ENCODE measurements around the gene LDLRAD3. TPM values are rescaled to one million over a fixed set of nuclear protein-coding genes. Genes with fewer than 3 reads are reported as not detected.

The LDLRAD3 gene
- total and polyA plus RNA-seq, 3 experiments from 2014 or later: 0.09 to 0.44 TPM; not detected in 1

GRCh38 chr11:36155770-36156160 lies 211.9 kb downstream of the LDLRAD3 start:
- Mint-ChIP-seq H3K9me3 (peaks cover 0 to 4% (median 0%) of the 10 kb centered on the region in 5 donors), H3K36me3 (no peaks in the 10 kb centered on the region), H3K27me3 (peaks cover 8 to 19% of the 10 kb centered on the region in 2 donors), H3K4me1 (no peaks in the 10 kb centered on the region), H3K27ac (no peak overlapping the region), H3K4me3 (no peak overlapping the region)
- DNase-seq: no peak
- no peaks in the 10 kb centered on the region for H3K9me3 ChIP-seq (ENCODE audit: low read length)
- H3K36me3 ChIP-seq (ENCODE audit: insufficient read depth, low read length): no peaks in the 10 kb centered on the region
- H3K4me1 ChIP-seq (ENCODE audit: insufficient read depth, low read length): no peaks in the 10 kb centered on the region
- CTCF ChIA-PET: no interaction called here
- H3K27ac ChIP-seq (ENCODE audit: low read depth, low read length): no peak overlapping the region
- H3K4me3 ChIP-seq (ENCODE audit: low read length): no peak overlapping the region
- peaks cover 3% of the 10 kb centered on the region for H3K27me3 ChIP-seq (ENCODE audit: insufficient read depth, low read length, poor library complexity, severe bottlenecking)
- POLR2A ChIA-PET: no interaction called here

GRCh38 chr11:36156161-36156816 lies 212.4 kb downstream of the LDLRAD3 start:
- CTCF ChIA-PET: no interaction called here
- H3K27ac ChIP-seq (ENCODE audit: low read depth, low read length): no peak overlapping the region
- no peaks in the 10 kb centered on the region for H3K4me1 Mint-ChIP-seq
- H3K4me3 ChIP-seq (ENCODE audit: low read length): no peak overlapping the region
- H3K9me3 Mint-ChIP-seq: peaks cover 0 to 4% (median 0%) of the 10 kb centered on the region in 5 donors
- H3K4me3 Mint-ChIP-seq: no peak overlapping the region
- peaks cover 3% of the 10 kb centered on the region for H3K27me3 ChIP-seq (ENCODE audit: insufficient read depth, low read length, poor library complexity, severe bottlenecking)
- no peaks in the 10 kb centered on the region for H3K9me3 ChIP-seq (ENCODE audit: low read length)
- H3K36me3 ChIP-seq (ENCODE audit: insufficient read depth, low read length): no peaks in the 10 kb centered on the region
- no peak for DNase-seq
- no peak overlapping the region for H3K27ac Mint-ChIP-seq
- no peaks in the 10 kb centered on the region for H3K4me1 ChIP-seq (ENCODE audit: insufficient read depth, low read length)
- peaks cover 8 to 17% of the 10 kb centered on the region in 2 donors for H3K27me3 Mint-ChIP-seq
- no peaks in the 10 kb centered on the region for H3K36me3 Mint-ChIP-seq
- POLR2A ChIA-PET: no interaction called here

GRCh38 chr11:36156817-36157519 lies 213.1 kb downstream of the LDLRAD3 start:
- Histone ChIP-seq H3K4me3 (ENCODE audit: low read length) (no peak overlapping the region), H3K27me3 (ENCODE audit: insufficient read depth, low read length, poor library complexity, severe bottlenecking) (peaks cover 3% of the 10 kb centered on the region), H3K9me3 (ENCODE audit: low read length) (no peaks in the 10 kb centered on the region), H3K27ac (ENCODE audit: low read depth, low read length) (no peak overlapping the region), H3K36me3 (ENCODE audit: insufficient read depth, low read length) (no peaks in the 10 kb centered on the region), H3K4me1 (ENCODE audit: insufficient read depth, low read length) (no peaks in the 10 kb centered on the region)
- Mint-ChIP-seq H3K4me1 (no peaks in the 10 kb centered on the region), H3K36me3 (no peaks in the 10 kb centered on the region), H3K9me3 (peaks cover 0 to 4% (median 0%) of the 10 kb centered on the region in 5 donors), H3K27ac (no peak overlapping the region), H3K4me3 (no peak overlapping the region), H3K27me3 (peaks cover 8 to 17% of the 10 kb centered on the region in 2 donors)
- ChIA-PET CTCF (no interaction called here), POLR2A (no interaction called here)
- DNase-seq: no peak

- Mint-ChIP-seq H3K36me3 (no peaks in the 10 kb centered on the region), H3K4me1 (no peaks in the 10 kb centered on the region), H3K27ac (no peak overlapping the region), H3K27me3 (peaks cover 8 to 12% of the 10 kb centered on the region in 2 donors), H3K9me3 (peaks cover 0 to 4% (median 0%) of the 10 kb centered on the region in 5 donors), H3K4me3 (no peak overlapping the region)
- no peak overlapping the region for H3K4me3 ChIP-seq (ENCODE audit: low read length)
- H3K4me1 ChIP-seq (ENCODE audit: insufficient read depth, low read length): no peaks in the 10 kb centered on the region
- ChIA-PET CTCF (no interaction called here), POLR2A (no interaction called here)
- H3K27me3 ChIP-seq (ENCODE audit: insufficient read depth, low read length, poor library complexity, severe bottlenecking): no peaks in the 10 kb centered on the region
- H3K9me3 ChIP-seq (ENCODE audit: low read length): no peaks in the 10 kb centered on the region
- H3K27ac ChIP-seq (ENCODE audit: low read depth, low read length): no peak overlapping the region
- no peaks in the 10 kb centered on the region for H3K36me3 ChIP-seq (ENCODE audit: insufficient read depth, low read length)
- DNase-seq: no peak
These were observed 216.2 kb downstream of the LDLRAD3 start for GRCh38 chr11:36160091-36160490.

GRCh38 chr11:36161572-36161971 lies 217.7 kb downstream of the LDLRAD3 start:
- no peak overlapping the region for H3K27ac Mint-ChIP-seq
- no peak overlapping the region for H3K27ac ChIP-seq (ENCODE audit: low read depth, low read length)
- no peak for DNase-seq
- no peak overlapping the region for H3K4me3 ChIP-seq (ENCODE audit: low read length)
- peaks cover 6 to 12% of the 10 kb centered on the region in 2 donors for H3K27me3 Mint-ChIP-seq
- POLR2A ChIA-PET: no interaction called here
- no peaks in the 10 kb centered on the region for H3K4me1 ChIP-seq (ENCODE audit: insufficient read depth, low read length)
- H3K9me3 ChIP-seq (ENCODE audit: low read length): no peaks in the 10 kb centered on the region
- no peak overlapping the region for H3K4me3 Mint-ChIP-seq
- H3K36me3 ChIP-seq (ENCODE audit: insufficient read depth, low read length): no peaks in the 10 kb centered on the region
- CTCF ChIA-PET: no interaction called here
- H3K9me3 Mint-ChIP-seq: peaks cover 0 to 4% (median 0%) of the 10 kb centered on the region in 5 donors
- H3K36me3 Mint-ChIP-seq: no peaks in the 10 kb centered on the region
- H3K4me1 Mint-ChIP-seq: no peaks in the 10 kb centered on the region
- no peaks in the 10 kb centered on the region for H3K27me3 ChIP-seq (ENCODE audit: insufficient read depth, low read length, poor library complexity, severe bottlenecking)

- H3K27ac Mint-ChIP-seq: no peak overlapping the region
These were observed 218.4 kb downstream of the LDLRAD3 start for GRCh38 chr11:36162006-36162882.

GRCh38 chr11:36162883-36163434 lies 219.1 kb downstream of the LDLRAD3 start:
- H3K9me3 Mint-ChIP-seq: peaks cover 0 to 2% (median 0%) of the 10 kb centered on the region in 5 donors
- Histone ChIP-seq H3K36me3 (ENCODE audit: insufficient read depth, low read length) (no peaks in the 10 kb centered on the region), H3K4me1 (ENCODE audit: insufficient read depth, low read length) (no peaks in the 10 kb centered on the region), H3K9me3 (ENCODE audit: low read length) (no peaks in the 10 kb centered on the region), H3K4me3 (ENCODE audit: low read length) (no peak overlapping the region), H3K27me3 (ENCODE audit: insufficient read depth, low read length, poor library complexity, severe bottlenecking) (no peaks in the 10 kb centered on the region), H3K27ac (ENCODE audit: low read depth, low read length) (no peak overlapping the region)
- peaks cover 6 to 15% of the 10 kb centered on the region in 2 donors for H3K27me3 Mint-ChIP-seq
- no peak overlapping the region for H3K4me3 Mint-ChIP-seq
- no peak overlapping the region for H3K27ac Mint-ChIP-seq
- no peak for DNase-seq
- no peaks in the 10 kb centered on the region for H3K36me3 Mint-ChIP-seq
- ChIA-PET CTCF (no interaction called here), POLR2A (no interaction called here)
- H3K4me1 Mint-ChIP-seq: no peaks in the 10 kb centered on the region

More at GRCh38 chr11:36162006-36162882, 218.4 kb downstream of the LDLRAD3 start:
- H3K9me3 Mint-ChIP-seq: peaks cover 0 to 2% (median 0%) of the 10 kb centered on the region in 5 donors
- H3K36me3 Mint-ChIP-seq: no peaks in the 10 kb centered on the region
- Histone ChIP-seq H3K27me3 (ENCODE audit: insufficient read depth, low read length, poor library complexity, severe bottlenecking) (no peaks in the 10 kb centered on the region), H3K36me3 (ENCODE audit: insufficient read depth, low read length) (no peaks in the 10 kb centered on the region), H3K27ac (ENCODE audit: low read depth, low read length) (no peak overlapping the region), H3K4me3 (ENCODE audit: low read length) (no peak overlapping the region), H3K4me1 (ENCODE audit: insufficient read depth, low read length) (no peaks in the 10 kb centered on the region), H3K9me3 (ENCODE audit: low read length) (no peaks in the 10 kb centered on the region)
- ChIA-PET CTCF (no interaction called here), POLR2A (no interaction called here)
- H3K4me1 Mint-ChIP-seq: no peaks in the 10 kb centered on the region
- H3K27me3 Mint-ChIP-seq: peaks cover 6 to 13% of the 10 kb centered on the region in 2 donors
- H3K4me3 Mint-ChIP-seq: no peak overlapping the region
- no peak for DNase-seq
